ENCODE measurements around the gene SDF4. TPM values are rescaled to one million over a fixed set of nuclear protein-coding genes. Genes with fewer than 3 reads are reported as not detected.

SDF4 gene
- total and polyA plus RNA-seq, 2 experiments from 2014 or later = 45.0 to 62.6 TPM

DNA sequence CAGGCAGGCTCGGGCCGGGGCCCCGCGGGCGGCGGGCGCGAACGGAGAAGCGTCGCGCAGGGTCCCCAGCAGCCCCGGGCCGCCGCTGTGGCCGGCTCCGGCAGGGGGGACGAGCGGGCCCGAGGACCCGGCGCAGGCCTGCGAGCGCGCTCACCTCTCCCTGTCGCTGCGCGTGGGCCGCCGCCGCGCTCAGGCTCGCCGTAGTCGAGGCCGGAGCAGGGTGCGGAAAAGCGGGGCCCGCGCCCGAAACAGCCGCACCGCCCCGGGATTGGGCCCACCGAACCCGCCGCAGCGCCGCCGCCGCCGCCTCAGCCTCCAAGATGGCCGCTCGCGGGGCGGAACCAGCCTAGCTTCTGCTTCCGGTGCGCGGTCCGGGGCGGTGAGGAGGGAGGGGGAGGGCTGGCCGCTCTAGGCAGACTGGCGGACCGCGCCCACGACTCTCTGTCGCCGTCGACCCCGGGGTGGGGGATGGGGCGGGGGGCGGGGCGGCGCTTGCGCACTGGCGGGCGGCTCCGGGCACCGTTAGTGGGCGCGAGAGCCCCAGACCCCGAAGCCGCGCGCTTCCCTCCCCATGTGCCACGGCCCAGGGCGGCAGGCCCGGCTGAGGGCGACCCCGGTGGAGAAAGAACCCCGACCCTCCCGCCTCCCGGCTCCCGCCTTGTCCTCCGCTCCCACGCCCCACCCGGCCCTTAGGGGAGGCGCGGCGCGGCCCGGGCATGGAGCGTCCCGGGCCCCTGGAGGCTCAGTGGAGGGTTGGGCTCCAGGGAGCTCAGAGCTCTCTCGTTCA, 41.9 kb upstream of the SDF4 start, which contains the start of gene UBE2J2:
UBE2J2 (minus strand) TSS at position 343 of the 787 bp plus-strand sequence. CDS start 5,862 bp downstream, outside the sequence.
- Histone ChIP-seq H4K20me1 (replicated peaks; ENCODE audit: insufficient read depth) (peaks cover 18% of the 10 kb centered on the region), H3F3A (replicated peaks; ENCODE audit: low read depth) (no peaks in the 10 kb centered on the region), H3K9me2 (ENCODE audit: insufficient read depth) (no peaks in the 10 kb centered on the region), H3K4me1 (ENCODE audit: insufficient read depth) (no peaks in the 10 kb centered on the region; the same call in 1 of the 2 replicates), H3K27ac (ENCODE audit: low read depth) (no peak within 1 kb of the TSS), H3K36me3 (ENCODE audit: insufficient read depth) (no peaks in the 10 kb centered on the region), H3K79me2 (replicated peaks; ENCODE audit: insufficient read depth) (peaks cover 40% of the 10 kb centered on the region), H3K27me3 (ENCODE audit: insufficient read depth) (no peaks in the 10 kb centered on the region), H3K4me2 (peak within 1 kb of the TSS; percentile 92), H2AFZ (peak within 1 kb of the TSS; percentile 88), H3K4me3 (peak within 1 kb of the TSS; percentile 90)
- no peak for TF ChIP-seq REST (IDR thresholded peaks at IDR 0.05; ENCODE audit: unreplicated experiment)
- no peak for TF ChIP-seq CTCF (conservative IDR thresholded peaks at IDR 0.05; ENCODE audit: low read depth in 2 of 2)
- no peak for TF ChIP-seq STAT1 (IDR thresholded peaks at IDR 0.05; ENCODE audit: unreplicated experiment)
- TF ChIP-seq EZH2 (IDR thresholded peaks at IDR 0.05; ENCODE audit: low read depth, unreplicated experiment) = no peak
- peak; percentile 46; the same call in 1 of the 2 replicates for TF ChIP-seq CREB1 (CRISPR knock-in tag; IDR thresholded peaks at IDR 0.05; ENCODE audit: low read depth)
- TF ChIP-seq POLR2AphosphoS5 (IDR thresholded peaks at IDR 0.05; ENCODE audit: low read depth) = peak; percentile 72
- TF ChIP-seq ETS1 (IDR thresholded peaks at IDR 0.05) = peak; percentile 88
- TF ChIP-seq JUNB (IDR thresholded peaks at IDR 0.05; ENCODE audit: unreplicated experiment) = no peak
- TF ChIP-seq ZNF114 (CRISPR knock-in tag; IDR thresholded peaks at IDR 0.05) = no peak
- Mint-ChIP-seq H3K9me3 (peaks cover 3% of the 10 kb centered on the region; the same call in 1 of the 3 replicates), H3K4me1 (peaks cover 25% of the 10 kb centered on the region), H3K4me3 (peak within 1 kb of the TSS; percentile 88), H3K27ac (peak within 1 kb of the TSS; percentile 82), H3K27me3 (ENCODE audit: insufficient read depth, low read depth, poor library complexity) (peaks cover 14% of the 10 kb centered on the region), H3K36me3 (ENCODE audit: low read depth) (peaks cover 11% of the 10 kb centered on the region; the same call in 2 of the 3 replicates)
- peak; percentile 90 for ATAC-seq
- peak; percentile 96 for DNase-seq (ENCODE audit: low spot score)
